GM12872 (cell line): Measurements from ENCODE around the gene NRDC.

Source experiments
- CTCF ChIP-seq: IDR thresholded peaks from 3 replicates; pipeline ENCODE4 v1.5.1; 2011; ENCODE audit warnings: low read depth, mild to moderate bottlenecking, low read length, moderate library complexity; ENCODE audit not compliant: insufficient read depth

NRDC gene

DNA sequence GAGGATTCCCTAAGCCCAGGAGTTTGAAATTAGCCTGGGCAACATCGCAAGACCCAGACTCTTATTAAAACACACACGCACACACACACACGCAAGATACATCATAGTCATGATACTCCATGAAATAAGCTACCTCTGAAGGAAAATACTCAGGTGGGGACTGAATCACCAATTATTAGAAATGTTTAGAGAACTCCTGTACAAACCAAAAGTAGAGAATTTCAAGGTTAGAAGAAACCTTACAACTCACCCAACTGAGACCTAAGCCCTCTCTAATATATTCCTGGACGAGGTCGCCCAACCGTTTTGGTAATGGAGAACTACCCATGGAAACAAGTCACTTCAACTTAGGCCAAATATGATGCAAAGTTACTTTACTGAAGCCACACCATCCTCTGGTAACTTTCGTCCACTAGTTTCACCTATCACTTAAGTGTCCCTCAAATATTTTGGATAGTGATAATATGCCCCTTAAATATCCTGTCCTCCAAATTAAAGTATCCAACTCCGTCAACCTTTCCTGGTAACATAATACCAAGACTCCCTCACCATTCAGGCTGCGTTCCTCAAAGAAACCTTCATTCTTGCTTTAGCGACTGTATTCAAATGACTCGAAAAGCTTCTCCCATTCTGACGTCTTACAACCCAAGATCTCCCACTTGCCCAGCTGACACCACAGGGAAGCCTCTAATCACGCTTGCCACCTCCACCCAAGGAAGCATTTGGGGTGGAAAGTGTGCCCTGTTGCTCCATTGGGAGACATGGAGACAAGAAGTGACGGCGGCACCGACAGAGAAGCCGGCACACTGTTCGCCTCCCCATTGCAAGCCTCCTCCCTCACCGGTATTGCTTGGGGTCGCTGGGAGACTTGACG is 856 bp downstream of the NRDC start:
- TF ChIP-seq CTCF, result no peak

DNA sequence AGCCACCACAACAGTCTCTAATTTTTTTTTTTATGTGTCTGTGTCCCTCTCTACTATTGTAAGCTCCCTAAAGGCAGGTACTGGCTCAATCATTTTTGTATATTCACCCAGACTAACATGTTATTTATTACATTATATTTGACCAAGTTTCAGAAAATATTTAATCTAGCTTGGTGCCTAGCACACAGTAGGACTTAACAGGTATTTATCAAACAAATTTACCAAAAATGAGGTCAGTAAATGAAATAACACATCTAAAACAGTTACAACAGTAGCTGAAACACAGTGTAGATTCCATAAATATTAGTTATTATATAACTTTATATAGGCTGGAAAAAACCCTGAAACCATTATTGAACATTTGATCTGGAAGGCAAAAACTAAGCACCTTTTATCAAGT is 2.7 kb downstream of the NRDC start:
- TF ChIP-seq CTCF, result no peak

- TF ChIP-seq CTCF, result no peak
These were observed 3.2 kb downstream of the NRDC start for GRCh38 chr1:51875291-51875772.

DNA sequence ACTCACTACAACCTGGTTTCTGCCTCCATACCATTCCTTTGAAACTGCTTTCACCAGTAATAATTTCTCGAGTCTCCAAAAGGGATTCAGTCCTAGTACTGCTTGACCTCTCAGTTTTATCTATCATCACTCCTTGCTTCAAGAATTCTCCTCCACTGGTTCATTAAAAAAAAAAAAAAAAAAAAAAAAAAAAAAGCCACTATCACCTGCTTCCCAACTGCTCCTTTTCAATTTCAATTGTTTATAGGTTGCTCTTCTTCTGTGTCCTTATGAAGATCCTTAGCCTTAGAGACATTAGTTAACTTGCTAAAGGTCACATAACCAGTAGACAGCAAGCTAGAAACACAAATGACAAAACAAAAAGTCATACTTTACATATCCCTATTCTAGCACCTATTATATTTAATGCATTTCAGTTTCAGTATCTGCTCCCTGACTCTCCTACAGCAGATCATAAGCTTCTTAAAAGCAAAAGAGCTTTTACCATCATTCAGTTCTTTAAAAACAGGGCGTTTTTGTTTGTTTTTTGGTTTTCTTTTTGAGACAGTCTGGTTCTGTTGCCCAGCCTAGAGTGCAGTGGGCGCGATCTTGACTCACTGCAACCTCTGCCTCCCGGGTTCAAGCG is 7.1 kb downstream of the NRDC start:
- no peak for TF ChIP-seq CTCF

GRCh38 chr1:51870603-51871350 is 7.8 kb downstream of the NRDC start:
- no peak for TF ChIP-seq CTCF

DNA sequence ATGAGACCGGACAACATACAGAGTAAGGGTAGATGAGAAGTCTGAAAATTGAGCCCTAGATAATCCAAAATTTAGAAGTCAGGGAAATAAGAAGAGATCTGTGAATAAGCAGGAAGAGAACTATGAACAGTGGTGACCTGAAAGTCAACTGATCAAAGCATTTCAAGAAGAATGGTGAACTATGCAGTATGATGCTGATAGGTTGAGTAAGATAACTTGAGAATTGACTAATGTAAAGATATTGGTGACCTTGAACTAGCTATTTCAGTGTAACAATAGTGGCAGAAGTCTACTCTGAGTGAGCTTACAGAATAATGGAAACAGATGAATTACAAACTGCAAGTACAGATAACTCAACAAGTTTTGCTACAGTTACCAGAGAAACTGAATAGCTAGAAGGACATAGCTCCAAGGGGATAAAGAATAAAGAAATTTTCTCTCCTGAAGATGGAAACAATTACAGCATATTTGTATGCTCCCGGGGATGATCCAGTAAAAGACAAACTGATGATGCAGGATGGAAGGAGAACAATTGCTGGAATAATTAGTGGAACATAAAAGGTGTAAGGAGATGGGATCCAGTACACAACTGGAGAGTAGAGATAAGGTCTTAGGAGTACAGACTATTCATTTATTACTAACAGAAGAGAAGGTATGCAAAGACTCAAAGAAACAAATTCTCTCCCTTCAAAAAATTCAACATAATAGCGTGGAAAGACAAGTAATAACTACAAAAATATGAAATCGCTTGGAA is 10.9 kb downstream of the NRDC start:
- no peak for TF ChIP-seq CTCF
